VCaP (cell line): ENCODE data around the gene ABCA4.

Experiments used
- H3K27ac ChIP-seq: fragments of 450-650 bp; 2 replicates; pipeline ENCODE4 v1.5.1; 2017
- TF ChIP-seq, protein P1 (sequence below): fragments of 450-650 bp; conservative IDR thresholded peaks from 2 replicates; pipeline ENCODE4 v1.5.1; 2017; ENCODE audit warnings: mild to moderate bottlenecking, moderate library complexity

Gene ABCA4

DNA sequence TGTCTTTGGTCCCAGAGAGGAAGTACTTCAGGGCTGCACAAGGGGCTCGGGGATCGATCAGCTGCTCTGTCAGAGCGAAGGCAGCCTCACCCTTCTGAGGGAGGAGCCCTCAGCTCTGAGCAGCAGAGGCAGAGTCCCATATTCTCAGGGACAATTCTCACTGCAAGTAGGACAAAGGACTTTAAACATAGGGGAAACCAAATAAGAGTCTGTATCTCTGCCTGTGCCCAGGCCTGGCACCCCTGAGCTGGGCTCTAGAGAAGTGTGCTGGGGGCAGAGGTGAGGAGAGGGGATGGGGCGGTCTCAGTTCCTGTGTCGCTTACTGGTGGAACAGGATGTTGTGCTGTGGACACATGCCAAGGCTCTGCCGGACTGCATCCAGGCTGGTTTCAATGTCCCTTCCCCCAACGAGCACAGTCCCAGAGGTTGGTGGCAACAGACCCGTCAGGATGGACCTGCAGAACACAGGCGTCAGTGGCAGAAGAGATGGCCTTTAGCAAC lies 76.6 kb downstream of the ABCA4 start:
- TF ChIP-seq, protein P1, sequence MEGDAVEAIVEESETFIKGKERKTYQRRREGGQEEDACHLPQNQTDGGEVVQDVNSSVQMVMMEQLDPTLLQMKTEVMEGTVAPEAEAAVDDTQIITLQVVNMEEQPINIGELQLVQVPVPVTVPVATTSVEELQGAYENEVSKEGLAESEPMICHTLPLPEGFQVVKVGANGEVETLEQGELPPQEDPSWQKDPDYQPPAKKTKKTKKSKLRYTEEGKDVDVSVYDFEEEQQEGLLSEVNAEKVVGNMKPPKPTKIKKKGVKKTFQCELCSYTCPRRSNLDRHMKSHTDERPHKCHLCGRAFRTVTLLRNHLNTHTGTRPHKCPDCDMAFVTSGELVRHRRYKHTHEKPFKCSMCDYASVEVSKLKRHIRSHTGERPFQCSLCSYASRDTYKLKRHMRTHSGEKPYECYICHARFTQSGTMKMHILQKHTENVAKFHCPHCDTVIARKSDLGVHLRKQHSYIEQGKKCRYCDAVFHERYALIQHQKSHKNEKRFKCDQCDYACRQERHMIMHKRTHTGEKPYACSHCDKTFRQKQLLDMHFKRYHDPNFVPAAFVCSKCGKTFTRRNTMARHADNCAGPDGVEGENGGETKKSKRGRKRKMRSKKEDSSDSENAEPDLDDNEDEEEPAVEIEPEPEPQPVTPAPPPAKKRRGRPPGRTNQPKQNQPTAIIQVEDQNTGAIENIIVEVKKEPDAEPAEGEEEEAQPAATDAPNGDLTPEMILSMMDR, result no peak
- peak overlapping the region; percentile 85 for H3K27ac ChIP-seq

DNA sequence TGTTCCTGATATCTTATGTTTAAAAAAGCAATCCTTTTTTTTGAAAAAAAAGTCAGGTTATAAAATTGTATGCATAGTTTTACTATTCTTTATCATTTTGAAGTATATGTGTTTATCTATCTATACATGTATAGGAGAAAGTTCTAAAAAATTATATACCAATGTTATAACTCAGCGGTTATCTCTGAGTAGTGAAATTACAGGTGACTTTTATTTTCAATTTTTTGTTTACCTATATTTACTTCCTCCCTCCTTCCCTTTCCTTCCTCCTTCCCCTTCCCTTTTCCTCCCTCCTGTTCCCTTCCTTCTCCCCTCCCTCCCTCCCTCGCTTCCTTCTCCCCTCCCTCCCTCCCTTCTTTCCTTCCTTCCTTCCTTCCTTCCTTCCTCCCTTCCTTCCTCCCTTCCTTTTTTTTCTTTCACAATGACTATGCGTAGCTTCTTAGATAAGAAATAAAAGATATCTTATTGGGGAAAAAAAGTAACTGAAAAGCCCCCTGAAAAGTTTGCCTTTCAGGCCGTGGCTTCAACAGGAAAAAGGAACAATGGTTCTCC lies 77.1 kb downstream of the ABCA4 start:
- H3K27ac ChIP-seq, result peak overlapping the region; percentile 85
- TF ChIP-seq, protein P1, result no peak

DNA sequence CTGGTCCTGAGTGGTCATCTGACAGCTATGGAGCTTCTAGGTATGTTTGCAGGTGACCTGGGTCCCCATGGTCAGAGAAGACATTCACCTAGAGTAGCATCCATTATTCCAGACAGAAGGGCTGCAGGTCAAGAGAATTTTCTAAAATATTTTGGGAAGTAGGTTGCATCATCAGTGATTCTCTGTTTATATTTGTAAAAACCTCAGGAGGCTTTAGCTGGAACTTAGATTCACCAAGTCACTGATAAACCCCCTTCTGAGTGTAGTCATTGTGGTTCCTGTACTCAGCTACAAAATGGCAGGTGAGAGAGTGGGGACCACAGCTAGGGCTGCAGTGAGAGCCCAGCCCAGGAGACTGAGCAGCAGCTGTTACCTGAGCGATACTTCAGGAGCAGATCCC lies 78.6 kb downstream of the ABCA4 start:
- TF ChIP-seq, protein P1, result no peak
- H3K27ac ChIP-seq, result peak overlapping the region; percentile 85; the same call in 1 of the 2 replicates

DNA sequence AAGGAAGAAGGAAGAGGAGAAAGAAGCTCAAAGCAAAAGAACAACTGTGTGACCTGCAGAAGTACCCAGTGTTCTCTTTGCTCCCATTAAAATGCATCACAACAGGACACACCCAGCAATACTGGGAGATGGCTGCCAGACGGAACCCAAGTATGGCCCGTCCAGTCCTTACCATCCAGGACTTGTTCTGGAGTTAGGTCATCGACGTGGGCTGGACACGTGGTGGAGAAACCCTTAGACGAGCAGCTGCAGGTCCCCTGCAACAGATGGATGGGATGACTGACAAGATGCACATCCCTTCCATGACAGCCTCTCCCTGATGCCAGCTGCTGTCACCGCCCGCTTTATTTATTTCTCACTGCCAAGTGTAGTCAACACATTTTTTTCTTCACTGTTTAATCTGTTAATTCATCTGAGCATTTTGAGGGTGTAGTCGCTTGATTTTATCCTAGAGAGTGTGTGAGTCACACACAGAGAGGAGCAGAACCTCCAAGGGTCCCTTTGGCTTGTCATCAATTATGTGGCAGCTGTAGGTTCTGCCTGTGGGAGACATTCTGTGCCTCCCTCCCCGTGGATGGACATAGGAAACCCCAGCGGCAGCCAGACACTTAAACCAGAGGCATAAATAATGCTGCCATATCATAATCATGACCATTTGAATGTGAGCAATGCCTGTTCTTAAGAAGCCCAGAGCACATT lies 80.9 kb downstream of the ABCA4 start:
- no peak overlapping the region for H3K27ac ChIP-seq
- TF ChIP-seq, protein P1, result peak; percentile 58

DNA sequence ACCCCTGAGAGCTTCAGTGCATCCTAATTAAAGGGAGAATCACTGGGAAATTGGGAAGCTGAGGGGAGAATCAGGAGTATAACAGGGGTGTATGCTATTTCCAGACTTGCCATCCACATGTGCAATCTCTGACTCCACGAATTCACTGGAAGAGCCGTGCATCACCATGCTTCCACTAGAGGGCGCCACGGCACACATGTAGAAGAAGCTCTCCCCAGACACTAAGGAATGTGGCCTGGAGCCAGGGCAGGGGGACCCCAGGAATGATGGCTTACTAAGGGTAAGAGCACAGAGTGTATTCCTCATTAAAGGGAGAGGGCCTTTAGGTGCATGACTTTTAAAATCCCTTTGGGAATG lies 81.5 kb downstream of the ABCA4 start:
- no peak overlapping the region for H3K27ac ChIP-seq
- TF ChIP-seq, protein P1, result peak; percentile 91

DNA sequence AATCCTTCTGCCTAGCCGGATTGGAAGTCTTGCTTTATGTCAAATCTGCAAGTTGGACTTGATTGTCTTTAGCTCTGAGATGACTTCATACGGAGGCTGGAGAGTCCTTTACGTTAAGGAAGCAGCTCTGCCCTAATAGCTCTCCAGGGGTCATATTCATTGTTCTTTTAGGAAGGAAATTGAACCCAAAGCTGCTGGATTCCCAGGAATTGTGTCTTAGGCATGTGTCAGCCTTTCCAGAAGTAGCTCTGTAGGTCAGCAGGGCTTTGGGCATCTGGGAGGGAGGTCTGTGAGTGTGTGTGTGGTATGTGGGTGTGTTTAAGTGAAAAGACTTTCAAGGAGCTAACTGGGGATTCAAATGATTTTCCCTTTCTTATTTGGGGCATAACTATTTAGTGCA lies 82.4 kb downstream of the ABCA4 start:
- TF ChIP-seq, protein P1, result no peak
- no peak overlapping the region for H3K27ac ChIP-seq

DNA sequence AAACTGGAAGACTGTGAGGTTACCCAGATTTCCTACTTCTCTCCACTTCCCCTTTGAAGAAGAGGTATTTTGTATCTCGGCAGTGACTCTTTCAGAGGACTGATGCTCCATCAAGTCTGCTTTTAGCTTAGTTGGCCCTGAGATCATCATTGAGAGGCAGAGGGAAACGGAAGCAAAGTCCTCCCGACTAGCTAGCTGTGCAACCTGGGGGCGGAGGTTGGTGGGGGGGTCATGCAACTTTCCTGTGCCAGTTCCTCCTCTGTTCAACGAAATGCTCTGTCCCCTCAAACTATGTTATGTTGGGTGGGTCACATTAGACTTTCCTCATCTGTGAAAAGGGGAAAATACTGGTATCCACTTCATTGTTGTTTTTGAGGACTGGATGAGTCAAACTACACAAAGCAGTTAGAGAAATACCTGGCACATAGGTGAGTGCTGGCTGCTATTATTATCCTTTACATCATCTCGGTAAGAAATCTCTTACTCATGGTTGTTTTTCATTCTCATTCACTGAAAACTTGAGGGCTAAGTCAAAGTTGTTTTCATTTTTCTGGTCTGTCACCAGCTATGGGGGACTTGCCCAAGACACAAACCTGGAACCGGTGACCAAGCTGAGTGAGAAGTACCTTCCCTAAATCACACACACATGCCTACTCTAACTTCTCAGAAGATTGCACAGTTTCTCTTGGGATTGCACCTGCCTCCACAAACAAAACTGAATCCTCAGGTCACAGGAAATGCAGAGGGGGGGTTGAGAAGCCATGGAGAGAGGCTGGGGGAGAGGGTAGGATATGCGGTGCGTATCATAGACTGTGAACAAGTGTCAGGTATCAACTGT lies 83.3 kb downstream of the ABCA4 start:
- TF ChIP-seq, protein P1, result no peak
- H3K27ac ChIP-seq, result no peak overlapping the region
